HEK293T (cell line): Measurements from ENCODE around the gene RLBP1.

Experiments used
- FOXK2 ChIP-seq: fragments of 450-650 bp; IDR thresholded peaks from 2 replicates; pipeline ENCODE4 v1.6.1; 2016; ENCODE audit warnings: mild to moderate bottlenecking
- HDGF ChIP-seq: fragments of 450-650 bp; IDR thresholded peaks from 2 replicates; pipeline ENCODE4 v1.6.1; 2017; ENCODE audit warnings: antibody characterized with exemption, borderline replicate concordance
- SP1 ChIP-seq: fragments of 450-650 bp; IDR thresholded peaks from 2 replicates; pipeline ENCODE4 v1.6.1; 2017

DNA sequence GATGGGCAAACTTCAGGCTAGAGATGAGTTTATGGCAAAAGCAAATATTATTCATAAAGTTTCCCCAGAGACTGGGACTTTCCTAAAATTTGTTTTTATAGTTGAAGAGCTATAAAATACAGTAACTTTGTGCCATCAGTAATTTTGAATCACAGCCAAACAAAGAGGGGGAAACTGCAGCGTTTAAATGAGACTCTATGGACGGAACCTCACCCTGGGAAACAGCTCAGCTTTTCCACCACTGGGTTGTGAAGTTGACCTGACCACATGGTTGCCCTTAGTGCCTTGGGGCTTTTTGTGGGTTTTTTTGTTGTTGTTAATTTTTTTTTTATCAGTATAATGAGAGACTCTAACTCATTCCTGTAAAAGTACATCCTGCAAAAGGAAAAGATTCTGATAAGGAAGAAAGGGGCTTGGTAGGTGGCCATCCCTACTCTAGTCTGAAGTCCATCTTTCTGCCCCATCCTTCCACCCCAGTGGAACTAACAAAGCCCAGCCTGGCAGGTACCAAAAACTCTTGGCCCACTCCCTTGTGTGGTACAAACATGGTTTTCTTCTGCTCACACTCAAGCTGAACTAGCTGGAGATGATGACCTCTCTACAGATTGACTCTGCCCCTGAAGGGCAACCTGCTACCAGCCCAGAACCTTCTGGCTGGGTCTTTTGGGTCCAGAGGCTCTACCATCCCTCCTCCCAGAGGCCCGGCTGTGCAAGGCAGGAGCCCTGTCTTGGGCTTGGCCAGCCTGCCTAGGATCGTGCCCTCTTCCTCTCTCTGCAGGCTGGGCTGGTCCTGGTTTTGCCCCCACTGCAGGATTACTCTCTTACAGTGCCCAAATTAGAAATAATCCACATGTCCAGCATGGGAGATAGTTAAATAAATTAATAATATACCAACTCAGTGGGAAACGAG lies 41.2 kb downstream of the RLBP1 start:
- TF ChIP-seq FOXK2 (no peak), HDGF (no peak), SP1 (no peak)
